NCI-H2227 (cell line): ENCODE measurements around the gene CDH23.
"Not testable (repeated sequence)": the region's sequence is repeated elsewhere in the genome, so short reads cannot be mapped to it uniquely, and the experiment has no call there.

Experiments
- DNase-seq: peaks from one replicate; lab custom pipeline; 2025; ENCODE audit not compliant: unreplicated experiment; lab: John Stamatoyannopoulos, UW

CDH23 gene

DNA sequence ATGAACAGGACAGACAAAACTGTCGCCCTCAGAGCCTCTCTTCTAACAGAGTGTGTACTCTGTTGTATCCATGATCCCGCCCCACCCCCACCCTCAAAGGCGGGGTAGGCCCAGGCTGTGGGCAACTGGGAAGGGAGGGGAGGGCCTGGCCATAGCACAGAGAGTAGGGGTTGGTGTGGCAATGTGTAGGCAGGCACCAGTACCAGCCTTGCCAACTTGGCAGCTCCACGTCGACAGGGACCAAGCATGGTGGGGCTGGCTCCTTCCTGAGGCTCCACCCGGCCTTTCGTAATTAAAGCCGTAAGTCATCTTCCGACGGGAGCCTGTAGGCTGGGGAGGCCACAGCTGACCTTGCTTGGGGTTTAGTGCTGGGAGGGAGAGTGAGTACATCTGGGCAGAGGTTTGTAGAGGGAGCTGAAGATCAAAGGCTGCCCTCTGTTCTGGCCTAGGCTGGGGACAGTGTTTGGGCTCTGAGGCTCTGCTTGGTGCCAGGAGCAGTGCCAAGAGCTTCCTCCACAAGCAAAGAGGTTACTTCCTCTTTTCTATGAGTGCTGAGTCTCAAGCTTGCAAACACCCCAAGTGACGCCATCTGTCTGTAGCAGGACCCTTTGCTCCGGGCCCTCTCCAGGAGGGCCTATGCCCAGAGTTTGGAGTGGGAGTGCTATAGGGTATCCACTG, 201.2 kb downstream of the CDH23 start:
- DNase-seq, result no peak

DNA sequence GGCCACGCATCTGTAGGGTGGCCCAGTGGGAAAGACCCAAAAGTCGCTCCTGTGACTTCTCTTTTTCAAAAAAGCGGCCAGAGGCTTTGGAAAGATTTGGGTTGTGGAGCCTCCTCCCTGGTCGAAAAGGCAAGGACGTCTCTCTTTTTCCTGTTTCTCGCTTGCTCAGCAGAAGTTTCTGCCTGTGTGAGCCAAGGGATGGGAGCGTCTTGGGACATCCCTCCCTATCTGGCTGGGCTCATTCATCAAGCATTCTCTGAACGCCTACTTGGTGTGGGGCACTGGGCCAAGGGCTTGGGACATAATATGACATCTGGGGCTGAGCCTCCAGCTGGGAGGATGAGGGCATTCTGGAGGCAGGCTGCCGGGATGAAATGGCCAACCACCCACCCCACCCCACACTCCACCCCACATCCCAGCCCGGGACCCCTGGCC, 201.9 kb downstream of the CDH23 start:
- DNase-seq, result no peak

DNA sequence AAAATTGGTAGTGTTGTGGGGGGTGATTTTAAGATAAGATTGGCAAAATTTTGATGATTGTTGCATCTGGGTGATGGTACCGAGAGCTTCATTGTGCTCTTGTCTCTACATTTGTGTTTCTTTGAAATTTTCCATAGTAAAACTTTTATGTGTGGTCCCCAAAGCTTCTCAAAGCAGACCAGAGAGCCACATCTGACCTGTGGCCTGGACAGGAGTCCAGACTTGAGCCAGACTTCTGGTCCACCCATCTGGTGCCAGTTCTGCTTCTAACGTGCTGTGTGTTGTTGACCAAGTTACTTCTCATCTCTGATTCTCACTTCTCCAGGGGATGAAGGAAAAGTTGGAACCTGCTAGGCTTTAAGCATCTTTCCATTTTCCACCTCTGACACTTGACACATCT, 202.8 kb downstream of the CDH23 start:
- DNase-seq, result no peak

DNA sequence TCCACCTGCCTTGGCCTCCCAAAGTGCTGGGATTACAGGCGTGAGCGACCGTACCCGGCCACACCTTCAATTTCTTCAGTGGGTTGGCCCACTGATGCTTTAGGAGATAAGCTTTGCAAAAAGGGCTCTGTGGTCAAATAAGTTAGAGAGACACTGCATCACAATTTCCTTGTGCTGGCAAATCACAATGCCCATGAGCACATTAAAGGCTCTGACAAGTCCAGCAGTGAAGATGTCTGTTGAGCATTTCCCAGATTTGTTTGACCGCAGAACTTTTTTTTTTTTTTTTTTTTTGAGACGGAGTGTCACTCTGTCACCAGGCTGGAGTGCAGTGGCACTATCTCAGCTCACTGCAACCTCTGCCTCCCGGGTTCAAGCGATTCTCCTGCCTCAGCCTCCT, 203.5 kb downstream of the CDH23 start:
- DNase-seq, result not testable (repeated sequence)

DNA sequence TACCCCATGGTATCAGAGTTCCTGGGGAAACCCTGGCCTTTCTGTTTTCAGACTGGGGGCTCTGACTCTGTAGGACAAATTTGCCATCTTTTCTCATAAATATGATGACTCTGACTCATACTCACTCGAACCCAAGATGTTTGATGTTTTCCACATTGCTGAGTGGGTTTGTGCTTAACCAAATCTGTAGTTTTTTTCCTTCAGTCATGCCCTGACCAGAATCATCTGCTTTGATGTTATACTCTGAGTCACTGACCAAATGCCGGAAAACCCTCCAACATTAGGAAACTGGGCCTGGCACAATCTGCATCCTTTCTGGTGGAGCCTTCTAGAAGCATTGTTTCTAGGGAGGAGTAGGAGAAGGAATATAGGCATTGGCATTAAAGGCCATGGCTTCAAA, 204.1 kb downstream of the CDH23 start:
- DNase-seq, result no peak

DNA sequence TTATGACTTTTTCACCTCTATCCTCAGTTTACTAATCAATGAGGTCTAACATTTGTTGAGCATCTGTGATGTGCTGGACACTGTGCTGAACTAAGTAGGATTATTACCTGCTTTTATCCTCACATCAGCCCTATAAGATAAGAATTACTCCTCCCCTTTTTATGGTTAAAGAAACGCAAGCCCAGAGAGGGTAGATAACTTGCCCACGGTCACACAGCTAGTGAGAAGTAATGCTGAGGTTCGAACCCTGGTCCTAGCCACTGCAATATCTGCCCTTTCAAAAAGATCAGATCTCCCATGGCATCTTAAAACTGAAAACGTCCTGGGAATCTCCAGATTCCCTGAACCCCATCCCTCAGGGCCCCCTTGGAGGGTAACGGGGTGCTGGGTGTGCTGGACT, 204.6 kb downstream of the CDH23 start:
- DNase-seq, result no peak

DNA sequence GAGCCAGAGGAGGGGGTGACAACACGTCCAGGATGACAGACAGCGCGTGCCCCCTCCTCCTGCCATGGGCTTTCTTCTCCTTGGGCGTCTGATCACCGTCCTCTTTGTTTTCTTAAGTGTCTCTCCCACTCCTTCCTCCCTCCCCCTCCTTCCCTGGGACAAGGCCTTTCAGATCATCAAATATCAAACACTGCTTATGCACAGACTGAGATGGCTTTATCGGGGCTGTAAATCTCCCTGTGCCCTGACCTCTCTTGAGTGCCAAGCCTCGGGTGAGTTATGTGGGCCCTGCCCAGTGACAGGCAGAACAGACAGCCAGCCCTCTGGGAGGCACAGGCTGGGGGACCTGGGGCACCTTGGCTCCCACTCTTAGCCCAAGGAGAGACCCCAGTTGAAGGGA, 206.4 kb downstream of the CDH23 start:
- peak; percentile 4 for DNase-seq

DNA sequence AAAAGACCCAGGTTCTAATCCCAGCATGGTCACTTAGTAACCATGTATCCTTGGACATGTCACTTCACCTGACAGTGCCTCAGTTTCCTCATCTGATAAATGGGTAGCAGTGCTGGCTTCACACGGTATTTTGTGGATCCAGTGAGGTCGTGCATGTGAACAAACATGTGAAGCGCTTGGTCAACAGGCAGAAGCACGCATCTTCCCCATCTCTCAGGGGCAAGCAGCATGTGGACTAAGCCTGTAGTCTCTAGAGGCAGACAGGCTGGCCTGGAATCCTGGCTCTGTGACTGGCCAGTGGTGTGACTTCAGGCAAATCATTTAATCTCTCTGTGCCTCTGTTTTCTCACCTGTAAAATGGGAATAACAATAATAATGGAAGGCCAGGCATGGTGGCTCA, 207.0 kb downstream of the CDH23 start:
- DNase-seq, result no peak

DNA sequence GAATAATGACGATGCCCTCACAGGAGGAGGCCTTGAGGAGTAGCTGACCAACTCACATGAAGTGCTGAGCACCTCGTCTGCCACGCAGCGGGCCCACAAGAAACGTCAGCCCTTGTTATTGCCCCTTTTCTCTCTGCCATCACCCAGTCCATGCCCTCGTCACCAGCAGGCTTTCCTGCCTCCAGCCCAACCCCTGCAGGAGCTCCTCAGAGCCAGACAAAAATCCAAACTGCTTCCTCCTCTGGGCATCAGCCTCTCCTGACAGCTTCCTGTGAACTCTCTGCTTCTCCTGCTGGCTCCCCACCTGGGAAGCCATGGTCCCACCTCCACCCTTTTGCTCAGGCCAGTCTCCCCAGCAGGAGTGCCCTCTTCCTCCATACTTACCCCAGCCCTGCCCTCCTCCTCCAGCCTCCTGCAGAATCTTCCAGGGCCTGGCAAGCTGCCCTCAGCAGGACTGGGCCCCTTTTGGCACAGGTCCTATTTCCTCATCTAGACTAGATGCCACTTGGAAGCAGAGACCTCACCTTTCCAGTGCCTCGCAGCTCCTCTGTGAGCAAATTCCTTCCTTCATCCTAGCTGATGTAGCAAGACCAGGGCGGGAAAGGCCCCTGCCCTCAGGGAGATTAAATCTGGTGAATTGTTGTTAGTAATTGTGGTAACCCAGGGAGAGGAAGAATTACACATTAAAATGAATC, 207.8 kb downstream of the CDH23 start:
- no peak for DNase-seq

DNA sequence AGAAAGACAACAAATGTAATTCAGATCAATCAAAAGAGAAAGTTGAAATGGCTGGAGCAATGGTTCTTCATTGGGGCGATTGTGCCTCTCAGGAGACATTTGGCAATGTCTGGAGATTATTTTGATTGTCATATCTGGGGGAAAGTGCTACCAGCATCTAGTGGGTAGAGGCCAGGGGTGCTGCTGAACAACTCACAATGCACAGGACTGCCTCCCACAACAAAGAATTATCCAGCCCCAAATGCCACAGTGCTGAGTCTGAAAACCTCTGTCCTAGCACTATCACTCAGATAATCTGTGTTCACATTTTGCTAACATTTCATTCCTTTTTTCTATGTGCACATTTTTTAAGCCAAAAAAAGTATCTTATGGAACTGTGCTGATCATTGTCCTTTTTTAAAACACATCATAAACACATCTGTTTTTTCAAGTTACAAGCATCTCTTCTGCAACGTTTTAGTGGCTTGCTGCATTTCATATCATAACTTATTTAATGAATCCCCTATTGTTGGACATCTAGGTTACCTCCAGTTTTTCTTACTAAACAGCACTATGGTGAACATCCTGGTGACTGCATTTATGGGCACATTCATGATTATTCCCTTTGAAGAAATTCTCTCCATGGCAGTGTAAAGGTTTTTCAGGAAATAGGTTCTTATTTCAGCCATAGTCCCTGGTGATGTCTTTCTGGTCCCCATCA, 208.7 kb downstream of the CDH23 start:
- no peak for DNase-seq

DNA sequence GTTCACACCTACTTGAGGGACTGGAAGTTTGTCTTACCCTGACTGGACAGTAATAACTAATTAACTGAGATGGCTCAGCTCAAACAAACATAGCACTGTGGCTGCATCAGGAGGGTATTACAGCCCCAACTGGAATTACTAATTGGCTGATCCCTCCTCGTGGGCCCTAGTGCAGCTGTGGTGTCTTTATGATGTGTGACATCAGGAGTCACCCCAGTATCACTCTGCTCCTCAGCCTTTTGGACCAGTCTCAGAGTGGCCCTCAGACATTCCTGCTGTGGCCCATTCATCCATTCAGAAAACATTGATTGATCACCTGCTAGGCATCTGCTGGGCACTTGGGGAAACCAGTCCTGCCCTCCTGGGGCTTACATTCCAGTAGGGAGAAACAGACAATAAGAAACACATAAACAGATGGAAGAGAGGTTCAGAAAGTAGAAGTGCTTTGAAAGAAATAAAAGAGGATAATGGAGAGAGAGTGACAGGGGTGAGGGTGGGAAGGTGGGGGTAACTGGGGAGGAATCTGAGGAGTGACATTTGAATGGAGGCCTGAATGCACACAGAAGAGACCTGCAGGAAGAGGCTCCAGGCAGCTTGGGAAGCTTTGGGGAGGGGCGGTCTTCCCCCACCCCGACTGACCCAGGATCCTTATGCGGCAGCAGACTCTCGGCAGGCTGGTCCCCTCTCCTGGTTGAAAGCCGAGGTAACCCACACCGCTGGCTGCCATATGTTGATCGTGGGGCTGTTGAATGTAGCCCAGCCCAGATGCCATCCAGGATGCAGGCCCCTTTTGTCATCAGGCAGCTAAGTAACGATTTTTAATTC, 209.7 kb downstream of the CDH23 start:
- no peak for DNase-seq

DNA sequence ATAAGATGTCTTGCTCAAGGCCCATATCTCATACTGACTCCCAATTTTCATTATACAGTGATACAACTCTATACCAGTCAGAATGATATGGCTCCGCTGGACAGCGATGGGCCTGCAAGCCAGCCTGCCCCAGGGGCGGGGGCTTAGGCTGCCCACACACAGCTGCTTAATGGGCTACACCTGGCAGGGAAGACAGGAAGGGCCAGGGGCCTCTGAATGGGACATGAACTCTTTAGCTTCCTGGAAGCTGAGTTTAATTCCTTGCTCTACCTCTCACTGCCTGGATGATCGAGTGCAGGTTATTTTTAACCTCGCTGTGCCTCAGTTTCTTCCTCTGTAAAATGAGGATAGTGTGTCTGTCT, 210.3 kb downstream of the CDH23 start:
- DNase-seq, result no peak

DNA sequence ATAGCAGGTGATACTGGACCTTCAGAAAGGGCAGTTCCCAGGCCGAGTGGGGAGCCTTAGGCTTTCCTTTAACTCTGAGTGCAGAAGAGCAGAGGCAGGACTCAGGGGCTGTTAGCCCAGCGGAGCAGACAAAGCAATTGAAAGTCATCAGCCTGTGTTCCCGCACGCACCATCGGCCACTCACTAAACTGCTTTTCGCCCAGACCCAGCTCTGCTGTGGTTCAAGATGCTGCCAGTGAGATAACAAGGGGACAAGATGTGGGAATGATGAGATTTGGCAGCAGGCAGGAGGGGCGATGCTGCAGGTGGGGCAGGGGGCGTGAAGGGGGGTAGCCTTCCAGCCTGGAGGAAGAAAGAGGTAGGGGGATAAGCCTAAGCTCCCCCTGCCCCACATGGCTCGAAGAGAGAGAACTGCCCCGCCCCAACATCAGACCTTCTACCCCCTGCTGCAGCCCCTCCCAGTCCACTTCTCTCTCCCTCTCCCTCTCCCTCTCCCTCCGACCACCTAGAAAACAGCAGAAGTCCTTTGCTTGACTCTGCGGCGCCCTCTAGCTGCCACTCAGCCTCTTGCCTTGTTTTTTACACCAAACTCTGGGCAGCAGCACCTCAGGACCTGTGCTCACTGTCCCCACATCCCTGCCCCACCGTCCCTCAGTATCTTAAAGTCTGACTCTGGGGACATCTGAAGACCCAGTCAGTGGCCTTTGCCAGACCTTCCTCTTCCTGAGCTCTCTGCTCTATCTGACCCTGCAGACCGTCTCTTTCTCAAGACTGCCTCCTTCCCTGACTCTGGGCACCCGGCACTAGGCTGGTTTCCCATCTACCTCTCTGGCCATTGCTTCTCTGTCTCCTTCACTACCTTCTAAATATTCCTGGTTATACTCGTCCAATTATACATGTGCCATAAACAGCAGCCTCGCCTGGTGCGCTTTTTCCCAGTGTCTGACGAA, 212.4 kb downstream of the CDH23 start:
- DNase-seq, result peak; percentile 83

DNA sequence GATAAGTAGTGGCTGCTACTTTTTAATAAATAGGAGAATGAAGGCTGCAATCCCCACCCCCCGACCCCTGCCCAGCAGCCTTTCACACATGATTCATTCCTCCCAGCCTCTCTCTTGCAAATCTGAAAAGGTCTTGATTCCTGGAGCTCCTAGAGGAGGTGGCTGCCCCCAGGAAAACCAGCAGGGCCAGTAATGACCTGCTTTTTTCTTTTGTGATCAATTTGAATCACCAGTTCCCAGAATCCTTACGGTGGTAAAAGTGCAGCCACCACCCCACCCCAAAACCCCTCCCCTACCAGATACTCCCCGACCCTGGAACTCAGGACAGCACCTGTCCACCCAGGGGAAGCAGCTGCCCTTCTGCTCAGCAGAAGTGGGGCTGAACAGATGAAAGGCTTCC, 213.9 kb downstream of the CDH23 start:
- no peak for DNase-seq

DNA sequence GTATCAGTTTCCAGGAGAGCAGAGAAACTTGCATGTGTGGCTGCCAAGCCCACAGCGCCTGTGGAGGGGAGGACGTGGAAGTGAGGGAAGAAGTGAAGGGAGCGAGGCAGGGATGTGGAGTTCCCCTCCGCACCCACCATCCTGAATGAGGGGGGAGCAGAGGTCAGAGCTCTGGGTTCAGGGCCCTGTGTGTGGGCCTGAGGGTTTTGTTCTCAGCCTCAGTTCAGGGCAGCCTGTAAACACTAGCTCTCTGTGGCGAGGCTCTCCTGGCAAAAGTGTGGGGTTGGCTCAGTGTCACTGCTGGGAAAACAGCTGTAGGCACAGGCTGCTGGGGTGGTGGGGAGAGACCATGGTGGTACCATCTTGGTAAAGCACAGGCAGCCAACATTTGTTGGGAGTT, 214.4 kb downstream of the CDH23 start:
- DNase-seq, result no peak

DNA sequence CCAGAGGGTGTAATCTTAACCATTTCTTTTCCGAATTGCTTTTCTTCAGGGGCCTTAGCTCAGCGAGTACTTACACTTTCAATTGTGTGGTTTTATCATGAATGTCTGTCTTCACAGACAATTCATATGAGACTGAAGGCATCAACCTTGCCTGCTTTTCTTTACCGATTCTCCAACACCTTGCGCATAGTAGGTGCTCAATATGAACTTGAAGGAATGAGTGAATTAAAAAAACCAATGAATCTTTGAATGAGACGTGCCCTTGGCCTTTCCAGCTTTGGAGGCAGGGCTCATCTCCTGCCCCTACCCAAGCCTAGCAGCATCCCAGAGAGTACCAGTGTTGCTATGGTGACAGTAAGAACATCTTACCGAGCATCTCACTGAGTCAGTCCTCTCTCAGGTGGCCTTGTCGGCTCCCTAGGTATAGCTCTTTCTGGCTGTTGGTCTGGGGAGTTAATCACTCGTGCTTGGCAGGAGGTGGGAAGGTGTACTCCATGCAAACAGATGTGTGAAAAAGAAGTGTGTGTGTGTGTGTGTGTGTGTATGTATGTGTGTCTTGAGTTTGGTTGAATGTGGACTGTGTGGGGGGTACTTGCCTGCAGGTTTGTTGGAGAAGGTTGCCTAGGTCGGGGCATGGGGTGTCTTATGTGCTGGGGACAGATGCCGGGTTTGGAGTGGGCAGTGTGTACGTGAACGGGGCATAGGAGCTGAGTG, 215.1 kb downstream of the CDH23 start:
- DNase-seq, result no peak

DNA sequence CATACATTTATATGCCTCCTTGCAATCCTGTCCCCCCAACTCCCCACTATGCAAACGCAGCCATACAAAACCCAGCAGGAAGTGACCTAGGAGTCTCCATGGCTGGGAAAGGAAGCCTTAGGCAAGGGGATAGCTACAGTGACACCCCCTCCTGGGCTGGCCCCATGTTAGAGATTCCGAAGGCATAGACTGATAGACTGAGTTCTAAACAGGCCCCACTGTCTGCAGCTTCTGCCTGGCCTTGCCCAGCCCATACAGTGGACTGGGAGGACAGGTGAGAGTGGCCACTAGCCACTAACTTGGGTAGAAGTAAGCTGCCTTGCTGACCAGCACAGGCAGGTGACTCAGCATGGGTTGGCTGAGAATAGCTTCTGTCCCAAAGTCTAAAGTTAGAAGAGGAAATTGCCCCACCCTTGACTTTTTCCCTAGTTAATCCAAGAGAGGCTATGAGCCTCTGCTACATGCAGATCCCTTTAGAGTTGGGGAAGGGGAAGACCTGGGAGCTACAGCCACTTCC, 216.6 kb downstream of the CDH23 start:
- DNase-seq, result no peak

DNA sequence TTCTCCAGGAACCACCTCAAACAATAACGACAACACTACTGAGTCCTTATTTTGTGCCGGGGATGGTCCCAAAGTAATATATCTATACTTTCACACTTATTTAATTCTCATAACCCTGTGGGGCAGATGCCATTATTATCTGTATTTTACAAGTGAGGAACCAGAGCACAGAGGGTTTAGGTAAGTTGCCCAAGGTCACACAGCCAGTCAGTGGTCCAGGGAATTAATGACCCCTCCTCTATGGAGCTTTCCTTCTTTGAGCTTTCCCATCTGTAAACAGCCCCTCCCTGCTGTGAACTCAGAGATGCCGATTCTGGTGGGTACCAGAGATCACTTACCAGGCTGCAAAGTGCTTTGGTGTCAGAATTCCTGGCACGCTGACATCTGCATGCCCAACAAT, 217.2 kb downstream of the CDH23 start:
- no peak for DNase-seq

DNA sequence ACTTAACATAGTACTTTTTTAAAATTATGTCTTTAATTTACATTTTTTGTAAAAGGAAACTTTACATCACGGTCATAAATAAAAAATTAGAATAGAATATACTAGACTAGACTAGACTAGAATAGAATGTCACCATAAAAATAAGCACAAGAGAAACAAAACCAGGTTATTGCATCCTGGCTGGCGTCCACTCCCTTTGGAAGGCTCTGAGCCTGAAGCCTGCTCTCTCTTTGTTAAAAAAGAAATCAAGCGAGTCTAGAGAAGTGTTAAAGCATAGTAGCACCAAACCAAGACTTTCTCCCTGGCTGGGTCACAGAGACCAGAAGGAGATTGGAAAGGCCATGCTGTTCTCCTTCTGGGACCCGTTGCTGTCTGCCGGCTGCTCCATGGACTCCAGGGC, 218.2 kb downstream of the CDH23 start:
- no peak for DNase-seq
